Bronchial epithelial cell (primary cell): ENCODE data around the gene HGD. TPM values are rescaled to one million over a fixed set of nuclear protein-coding genes. Genes with fewer than 3 reads are reported as not detected.
A peak's percentile ranks its signal among the peaks of the same experiment; 100 is the strongest.
"Not testable (repeated sequence)": the region's sequence is repeated elsewhere in the genome, so short reads cannot be mapped to it uniquely, and the experiment has no call there.

Source experiments
- DNase-seq: peaks from one replicate; pipeline ENCODE4 v3.0.0-alpha.2; 2010; ENCODE audit warnings: low read depth
- FAIRE-seq: peaks from 2 replicates; lab custom pipeline; 2011; peaks lifted over from hg19 to GRCh38; lab: Jason Lieb, UNC
- H3K27me3 ChIP-seq: 2 replicates; pipeline ENCODE4 v1.5.1; 2011; ENCODE audit warnings: low read length; ENCODE audit not compliant: control insufficient read depth, insufficient read depth
- H3K36me3 ChIP-seq: 2 replicates; pipeline ENCODE4 v1.5.1; 2011; ENCODE audit warnings: low read length; ENCODE audit not compliant: control insufficient read depth, insufficient read depth
- H3K4me3 ChIP-seq: 2 replicates; pipeline ENCODE4 v1.5.1; 2011; ENCODE audit warnings: mild to moderate bottlenecking, low read depth, low read length, control low read depth
- CTCF ChIP-seq: IDR thresholded peaks from 2 replicates; pipeline ENCODE4 v1.5.1; 2011; ENCODE audit warnings: mild to moderate bottlenecking, moderate library complexity, low read length, control low read depth, inconsistent platforms; ENCODE audit not compliant: insufficient read depth, severe bottlenecking
- total RNA-seq: library from RNA; depleted of rRNA; stranded (reverse); fragments of >200 nt; gene quantifications from 2 replicates; pipeline ENCODE4 v1.2.1, GENCODE V29; 2014

HGD gene
- total RNA-seq, 1 donor from 2014 or later, result under 0.01 TPM

- Histone ChIP-seq H3K27me3 (no peaks in the 10 kb centered on the region), H3K4me3 (no peak overlapping the region), H3K36me3 (no peaks in the 10 kb centered on the region)
- TF ChIP-seq CTCF, result no peak
- FAIRE-seq (no peak), DNase-seq (no peak)
Measured at GRCh38 chr3:120681506-120682038, 467 bp downstream of the HGD start.

GRCh38 chr3:120681018-120681417 is 1.0 kb downstream of the HGD start:
- TF ChIP-seq CTCF, result no peak
- DNase-seq (no peak), FAIRE-seq (no peak)

GRCh38 chr3:120680193-120680894 is 1.7 kb downstream of the HGD start:
- no peaks in the 10 kb centered on the region for H3K36me3 ChIP-seq
- FAIRE-seq (no peak), DNase-seq (no peak)
- H3K27me3 ChIP-seq, result no peaks in the 10 kb centered on the region
- H3K4me3 ChIP-seq, result no peak overlapping the region
- no peak for TF ChIP-seq CTCF

More at GRCh38 chr3:120681018-120681417, 1.0 kb downstream of the HGD start:
- Histone ChIP-seq H3K27me3 (no peaks in the 10 kb centered on the region), H3K4me3 (no peak overlapping the region), H3K36me3 (no peaks in the 10 kb centered on the region)

GRCh38 chr3:120678984-120679383 is 3.1 kb downstream of the HGD start:
- TF ChIP-seq CTCF, result no peak
- FAIRE-seq, result no peak
- Histone ChIP-seq H3K36me3 (no peaks in the 10 kb centered on the region), H3K27me3 (no peaks in the 10 kb centered on the region), H3K4me3 (no peak overlapping the region)
- no peak for DNase-seq

GRCh38 chr3:120678331-120678947 is 3.6 kb downstream of the HGD start:
- Histone ChIP-seq H3K27me3 (no peaks in the 10 kb centered on the region), H3K36me3 (no peaks in the 10 kb centered on the region), H3K4me3 (no peak overlapping the region)
- DNase-seq (peak; percentile 77), FAIRE-seq (no peak)
- no peak for TF ChIP-seq CTCF

GRCh38 chr3:120677193-120677592 is 4.8 kb downstream of the HGD start:
- not testable (repeated sequence) for H3K36me3 ChIP-seq, FAIRE-seq, DNase-seq, H3K27me3 ChIP-seq, H3K4me3 ChIP-seq
